ENCODE measurements around the gene PLA2G4D.

The PLA2G4D gene

GRCh38 chr15:42062284-42062806 is 32.0 kb downstream of the PLA2G4D start:
- Mint-ChIP-seq H3K36me3 (ENCODE audit: low read depth) (peaks cover 4% of the 10 kb centered on the region), H3K27me3 (peaks cover 19% of the 10 kb centered on the region)

GRCh38 chr15:42060797-42061196 is 33.6 kb downstream of the PLA2G4D start:
- no peaks in the 10 kb centered on the region for H3K36me3 Mint-ChIP-seq (ENCODE audit: low read depth)
- peaks cover 24% of the 10 kb centered on the region for H3K27me3 Mint-ChIP-seq
- no peak overlapping the region for H3K27ac Mint-ChIP-seq
- H3K4me1 Mint-ChIP-seq (ENCODE audit: low read depth), result peaks cover 5% of the 10 kb centered on the region
- H3K9me3 Mint-ChIP-seq, result no peaks in the 10 kb centered on the region
- H3K4me3 Mint-ChIP-seq, result no peak overlapping the region

More at GRCh38 chr15:42062284-42062806, 32.0 kb downstream of the PLA2G4D start:
- H3K4me3 Mint-ChIP-seq, result no peak overlapping the region
- no peaks in the 10 kb centered on the region for H3K4me1 Mint-ChIP-seq (ENCODE audit: low read depth)
- H3K9me3 Mint-ChIP-seq, result no peaks in the 10 kb centered on the region
- no peak overlapping the region for H3K27ac Mint-ChIP-seq

GRCh38 chr15:42060477-42060763 is 33.9 kb downstream of the PLA2G4D start:
- Mint-ChIP-seq H3K9me3 (no peaks in the 10 kb centered on the region), H3K27ac (no peak overlapping the region), H3K4me1 (ENCODE audit: low read depth) (peaks cover 5% of the 10 kb centered on the region), H3K4me3 (no peak overlapping the region), H3K36me3 (ENCODE audit: low read depth) (no peaks in the 10 kb centered on the region), H3K27me3 (peaks cover 28% of the 10 kb centered on the region)

- H3K9me3 Mint-ChIP-seq, result no peaks in the 10 kb centered on the region
- H3K27ac Mint-ChIP-seq, result no peak overlapping the region
- H3K27me3 Mint-ChIP-seq, result peaks cover 34% of the 10 kb centered on the region
- peaks cover 5% of the 10 kb centered on the region for H3K4me1 Mint-ChIP-seq (ENCODE audit: low read depth)
- no peaks in the 10 kb centered on the region for H3K36me3 Mint-ChIP-seq (ENCODE audit: low read depth)
- no peak overlapping the region for H3K4me3 Mint-ChIP-seq
These were observed 34.5 kb downstream of the PLA2G4D start for GRCh38 chr15:42059661-42060476.

- Mint-ChIP-seq H3K4me3 (no peak overlapping the region), H3K9me3 (no peaks in the 10 kb centered on the region), H3K4me1 (ENCODE audit: low read depth) (peaks cover 5% of the 10 kb centered on the region), H3K27me3 (peaks cover 37% of the 10 kb centered on the region), H3K36me3 (ENCODE audit: low read depth) (no peaks in the 10 kb centered on the region), H3K27ac (no peak overlapping the region)
These were observed 35.6 kb downstream of the PLA2G4D start for GRCh38 chr15:42058791-42059190.

GRCh38 chr15:42057799-42058646 is 36.3 kb downstream of the PLA2G4D start:
- H3K27ac Mint-ChIP-seq, result peak overlapping the region; percentile 12
- H3K36me3 Mint-ChIP-seq (ENCODE audit: low read depth), result no peaks in the 10 kb centered on the region
- peaks cover 37% of the 10 kb centered on the region for H3K27me3 Mint-ChIP-seq
- no peak overlapping the region for H3K4me3 Mint-ChIP-seq
- no peaks in the 10 kb centered on the region for H3K9me3 Mint-ChIP-seq
- peaks cover 5% of the 10 kb centered on the region for H3K4me1 Mint-ChIP-seq (ENCODE audit: low read depth)

- Mint-ChIP-seq H3K27me3 (peaks cover 37% of the 10 kb centered on the region), H3K9me3 (no peaks in the 10 kb centered on the region), H3K4me3 (peak overlapping the region; percentile 56), H3K4me1 (ENCODE audit: low read depth) (peaks cover 5% of the 10 kb centered on the region), H3K36me3 (ENCODE audit: low read depth) (no peaks in the 10 kb centered on the region), H3K27ac (no peak overlapping the region)
These were observed 37.2 kb downstream of the PLA2G4D start for GRCh38 chr15:42056934-42057798.

- Mint-ChIP-seq H3K4me3 (no peak overlapping the region), H3K27ac (no peak overlapping the region), H3K36me3 (ENCODE audit: low read depth) (no peaks in the 10 kb centered on the region), H3K27me3 (peaks cover 37% of the 10 kb centered on the region), H3K4me1 (ENCODE audit: low read depth) (peaks cover 5% of the 10 kb centered on the region), H3K9me3 (no peaks in the 10 kb centered on the region)
These were observed 40.4 kb downstream of the PLA2G4D start for GRCh38 chr15:42053914-42054313.

GRCh38 chr15:42053010-42053409 is 41.4 kb downstream of the PLA2G4D start:
- Mint-ChIP-seq H3K36me3 (ENCODE audit: low read depth) (no peaks in the 10 kb centered on the region), H3K4me1 (ENCODE audit: low read depth) (peaks cover 5% of the 10 kb centered on the region), H3K4me3 (no peak overlapping the region), H3K27me3 (peaks cover 33% of the 10 kb centered on the region), H3K27ac (no peak overlapping the region), H3K9me3 (no peaks in the 10 kb centered on the region)

GRCh38 chr15:42050484-42051255 is 43.7 kb downstream of the PLA2G4D start:
- Mint-ChIP-seq H3K36me3 (ENCODE audit: low read depth) (no peaks in the 10 kb centered on the region), H3K27me3 (peaks cover 12% of the 10 kb centered on the region), H3K4me1 (ENCODE audit: low read depth) (no peaks in the 10 kb centered on the region), H3K27ac (no peak overlapping the region), H3K9me3 (no peaks in the 10 kb centered on the region), H3K4me3 (no peak overlapping the region)

GRCh38 chr15:42048821-42049200 is 45.6 kb downstream of the PLA2G4D start:
- Mint-ChIP-seq H3K27me3 (no peaks in the 10 kb centered on the region), H3K4me3 (no peak overlapping the region), H3K36me3 (ENCODE audit: low read depth) (no peaks in the 10 kb centered on the region), H3K9me3 (no peaks in the 10 kb centered on the region), H3K27ac (no peak overlapping the region), H3K4me1 (ENCODE audit: low read depth) (no peaks in the 10 kb centered on the region)

- Mint-ChIP-seq H3K4me1 (ENCODE audit: low read depth) (no peaks in the 10 kb centered on the region), H3K4me3 (no peak overlapping the region), H3K36me3 (ENCODE audit: low read depth) (no peaks in the 10 kb centered on the region), H3K27ac (no peak overlapping the region), H3K27me3 (no peaks in the 10 kb centered on the region), H3K9me3 (no peaks in the 10 kb centered on the region)
These were observed 46.1 kb downstream of the PLA2G4D start for GRCh38 chr15:42048080-42048820.

GRCh38 chr15:42046597-42046996 is 47.8 kb downstream of the PLA2G4D start:
- no peaks in the 10 kb centered on the region for H3K9me3 Mint-ChIP-seq
- no peak overlapping the region for H3K4me3 Mint-ChIP-seq
- no peaks in the 10 kb centered on the region for H3K36me3 Mint-ChIP-seq (ENCODE audit: low read depth)
- no peaks in the 10 kb centered on the region for H3K27me3 Mint-ChIP-seq
- H3K4me1 Mint-ChIP-seq (ENCODE audit: low read depth), result no peaks in the 10 kb centered on the region
- no peak overlapping the region for H3K27ac Mint-ChIP-seq

Measured in stimulated activated naive CD8-positive, alpha-beta T cell treated with anti-CD3 and anti-CD28 coated beads, Interleukin-15, Interleukin-2, amounts not matched to agents 100 ng/mL and 50 ng/mL, for 24 hours (primary cell).